DLD1 (cell line): ENCODE measurements around the gene PLEKHG1.

Experiments
- in situ Hi-C: cut with HindIII; loops from 2 replicates; pipeline ENCODE4 v1.10.0; 2017; ENCODE audit warnings: low sequenced_read_pairs

The PLEKHG1 gene

GRCh38 chr6:150637266-150637665 is 37.6 kb downstream of the PLEKHG1 start:
- in situ Hi-C loops, result no loop called here

GRCh38 chr6:150638267-150638666 is 38.6 kb downstream of the PLEKHG1 start:
- in situ Hi-C loops, result no loop called here

DNA sequence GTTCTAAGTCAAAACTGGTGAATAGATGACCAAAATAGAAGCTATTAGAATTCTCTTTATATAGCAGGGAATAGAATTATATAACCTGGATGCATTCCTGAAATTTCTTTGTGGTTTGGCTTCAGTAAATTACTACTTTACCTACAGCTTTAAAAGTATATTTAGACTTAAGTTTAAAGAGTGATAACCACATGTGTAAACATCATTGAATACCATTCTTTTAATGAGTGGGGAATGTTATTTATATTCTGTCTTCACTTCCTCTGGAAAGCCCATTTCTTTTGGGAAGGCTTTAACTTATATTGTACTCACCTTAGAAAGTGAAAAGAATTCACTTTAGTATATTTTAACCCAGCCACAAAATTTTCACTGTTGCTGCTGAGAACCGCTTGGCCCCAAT is 39.1 kb downstream of the PLEKHG1 start:
- in situ Hi-C loops, result no loop called here

DNA sequence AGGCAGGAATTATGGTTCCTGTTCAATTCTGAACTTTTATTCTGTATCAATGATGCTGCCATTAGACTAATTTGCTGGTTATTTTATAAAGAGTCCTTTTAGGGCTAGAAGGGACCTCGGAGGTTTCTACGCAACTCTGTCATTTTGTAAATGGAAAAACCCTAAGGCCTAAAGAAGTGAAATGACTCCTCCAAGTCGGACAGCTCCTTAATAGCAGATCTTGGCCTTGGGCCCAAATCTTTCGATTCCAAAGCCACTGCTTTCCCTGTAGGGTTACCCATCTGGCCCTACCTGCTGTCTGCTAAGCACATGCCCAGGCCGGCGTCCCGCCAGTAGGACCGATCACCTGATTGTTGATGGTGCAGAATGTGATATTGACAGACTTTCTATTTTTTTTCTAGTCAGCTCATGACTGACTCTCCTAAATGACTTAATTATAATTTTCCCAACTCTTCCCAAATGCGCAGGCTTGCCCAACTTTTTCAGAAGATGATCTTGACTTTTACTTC is 40.2 kb downstream of the PLEKHG1 start:
- in situ Hi-C loops, result no loop called here

DNA sequence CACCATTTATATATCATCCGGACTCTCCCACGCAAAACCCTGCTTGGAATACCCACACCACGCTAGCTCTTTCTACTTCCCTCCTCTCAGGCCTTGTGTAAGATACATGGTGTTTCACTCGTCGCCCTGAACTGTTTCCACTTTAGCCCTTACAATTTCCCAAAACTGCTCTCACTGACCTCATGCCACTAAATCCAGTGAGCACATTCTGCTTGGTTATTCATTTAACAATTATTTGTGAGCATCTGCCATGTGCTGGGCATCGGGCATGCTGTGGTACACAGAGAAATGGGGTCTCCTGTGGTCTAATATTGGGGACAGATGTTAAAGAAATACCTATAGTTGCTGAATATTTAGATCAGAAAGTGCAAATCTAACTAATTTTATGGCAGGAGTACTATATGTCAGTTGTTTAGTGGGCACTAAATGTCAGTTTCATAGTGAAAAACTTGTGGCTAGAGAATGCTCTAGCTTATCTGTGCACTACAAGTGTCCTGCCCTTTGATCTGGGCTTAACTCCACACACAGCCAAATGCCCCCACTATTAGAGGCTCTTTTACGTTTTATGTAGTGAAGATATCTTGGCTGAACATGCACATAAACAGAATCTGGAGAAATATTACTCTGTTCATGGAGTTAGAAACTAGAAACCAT is 41.0 kb downstream of the PLEKHG1 start:
- in situ Hi-C loops, result no loop called here

- in situ Hi-C loops, result no loop called here
Measured at GRCh38 chr6:150641398-150642139, 41.9 kb downstream of the PLEKHG1 start.

- in situ Hi-C loops, result no loop called here
Measured at GRCh38 chr6:150646228-150646627, 46.5 kb downstream of the PLEKHG1 start.

GRCh38 chr6:150647051-150647450 is 47.4 kb downstream of the PLEKHG1 start:
- in situ Hi-C loops, result no loop called here
